ENCODE data around the gene GPATCH8.
A peak's percentile ranks its signal among the peaks of the same experiment; 100 is the strongest.
"Not testable (repeated sequence)": the region's sequence is repeated elsewhere in the genome, so short reads cannot be mapped to it uniquely, and the experiment has no call there.

The GPATCH8 gene

DNA sequence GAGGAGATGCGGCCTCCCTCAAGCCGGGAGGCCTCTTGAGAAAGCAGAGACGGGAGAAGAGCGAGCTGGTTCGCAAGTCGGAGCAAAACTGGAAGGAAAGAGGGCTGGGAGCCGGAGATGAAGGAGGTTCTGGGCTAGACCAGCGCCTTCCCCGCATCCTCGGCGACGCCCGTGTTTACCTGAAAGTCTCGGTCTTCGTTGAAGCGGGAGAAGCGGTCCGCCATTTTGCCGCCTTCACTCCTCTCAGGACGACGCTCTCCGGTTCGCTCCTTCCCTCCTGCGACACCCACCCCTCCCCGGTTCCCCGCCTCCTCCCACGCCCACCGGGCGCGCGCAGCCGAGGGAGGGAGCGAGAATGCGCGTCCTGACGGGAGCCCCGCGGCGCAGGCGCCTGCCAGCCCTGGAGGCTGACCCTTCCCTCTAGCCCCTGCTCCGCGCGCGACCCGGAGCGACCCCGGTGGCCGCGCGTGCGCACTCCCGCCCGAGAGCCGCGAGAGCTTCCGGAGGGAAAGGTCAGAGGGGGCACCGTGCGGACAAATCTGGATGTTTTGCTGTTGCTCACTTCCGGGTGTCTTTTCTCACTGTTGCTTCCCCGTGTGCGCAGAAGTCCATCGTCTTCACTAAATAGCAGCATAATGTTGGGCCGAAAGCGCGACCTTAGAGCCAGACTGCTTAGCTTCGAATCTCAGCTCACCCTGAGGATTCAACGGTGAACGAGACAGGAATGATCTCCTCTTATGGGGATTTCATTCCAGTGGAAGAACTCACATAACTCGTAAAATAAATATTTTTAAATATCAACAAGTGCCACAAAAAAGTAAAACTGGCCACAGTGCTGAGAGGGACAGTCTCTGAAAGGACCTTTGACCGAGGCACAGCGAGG lies at the start of gene GPATCH8:
TSS of gene GPATCH8 (minus strand) at position 260 of the 883 bp plus-strand sequence. CDS start at position 224, 36 bp downstream.
- peak; percentile 87 for DNase-seq (ENCODE audit: low read depth in 2 of 2)

DNA sequence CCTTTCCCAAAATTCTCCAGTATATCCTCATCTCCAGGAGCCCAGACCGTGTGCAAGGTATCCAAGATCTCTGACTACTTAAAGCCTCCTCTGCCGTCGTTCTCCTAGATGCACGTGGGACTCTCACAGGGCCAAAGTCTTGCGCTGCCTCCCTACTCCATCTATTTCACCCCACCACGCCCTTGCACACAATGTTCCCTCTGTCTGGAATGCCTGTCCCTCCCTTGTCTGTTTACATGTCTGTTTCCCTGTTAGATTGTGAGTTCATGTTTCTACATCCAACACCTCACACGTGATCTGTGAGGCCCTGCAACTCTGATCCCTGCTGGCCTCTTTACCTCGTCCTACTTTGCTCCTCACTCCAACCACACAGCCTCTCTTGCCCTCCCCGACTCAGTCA lies 49.2 kb upstream of the GPATCH8 start:
- no peak for DNase-seq (ENCODE audit: low read depth in 2 of 2)

DNA sequence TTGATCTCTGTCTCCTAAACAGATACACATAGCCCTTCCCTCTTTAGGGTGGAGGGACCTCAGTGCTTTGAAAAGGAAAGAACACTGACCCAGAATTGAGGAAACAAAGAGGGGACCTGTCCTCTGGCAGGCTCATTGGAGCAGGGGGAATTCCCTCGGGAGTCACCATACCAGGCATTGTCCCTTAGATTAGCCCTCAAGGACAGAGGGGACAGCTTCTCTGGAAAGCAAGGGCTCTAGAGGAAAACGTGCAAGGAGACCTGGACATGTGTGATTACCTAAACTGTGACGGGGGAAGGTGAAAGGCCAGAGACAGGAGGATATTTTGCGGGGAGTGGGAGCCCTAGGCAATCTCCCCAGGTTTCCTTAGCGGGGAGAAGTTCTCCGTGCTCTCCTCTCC lies 46.5 kb upstream of the GPATCH8 start:
- DNase-seq (ENCODE audit: low read depth in 2 of 2), result no peak

DNA sequence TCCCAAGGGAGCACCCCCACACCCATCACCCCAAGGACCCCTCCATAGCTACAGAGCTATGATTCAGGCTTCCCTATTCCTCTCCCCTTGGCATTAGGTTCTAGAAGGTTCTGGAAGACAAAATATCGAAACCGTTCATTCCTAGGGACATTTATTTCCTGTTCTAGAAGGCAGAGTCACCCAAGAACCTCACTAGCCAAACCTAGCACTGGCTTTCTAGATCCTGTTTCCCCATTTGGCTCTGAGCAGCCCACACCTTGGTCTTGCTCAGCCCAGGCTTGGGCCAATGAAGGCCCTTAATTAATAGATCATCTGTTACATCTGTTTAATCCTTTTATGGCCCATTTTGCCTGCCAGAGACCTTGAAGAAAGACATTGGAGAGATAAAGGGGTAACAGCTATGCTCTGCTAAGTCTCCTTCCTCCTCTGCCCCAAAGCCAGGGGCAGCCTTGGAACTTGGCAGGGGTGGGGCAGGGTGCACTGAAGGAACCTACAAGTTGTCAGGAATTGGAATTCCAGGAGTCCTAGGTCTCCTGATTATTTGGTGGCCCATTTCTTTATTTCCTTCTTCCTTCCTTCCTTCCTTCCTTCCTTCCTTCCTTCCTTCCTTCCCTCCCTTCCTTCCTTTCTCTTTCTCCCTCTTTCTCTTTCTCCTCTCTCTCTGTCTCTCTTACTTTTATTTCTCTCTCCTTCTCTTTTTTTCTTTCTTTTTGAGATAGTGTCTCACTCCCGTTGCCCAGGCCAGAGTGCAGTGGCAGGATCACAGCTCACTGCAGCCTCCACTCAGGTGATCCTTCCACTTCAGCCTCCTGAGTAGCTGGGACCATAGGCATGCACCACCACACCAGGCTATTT lies 45.4 kb upstream of the GPATCH8 start:
- no peak for DNase-seq (ENCODE audit: low read depth in 2 of 2)

DNA sequence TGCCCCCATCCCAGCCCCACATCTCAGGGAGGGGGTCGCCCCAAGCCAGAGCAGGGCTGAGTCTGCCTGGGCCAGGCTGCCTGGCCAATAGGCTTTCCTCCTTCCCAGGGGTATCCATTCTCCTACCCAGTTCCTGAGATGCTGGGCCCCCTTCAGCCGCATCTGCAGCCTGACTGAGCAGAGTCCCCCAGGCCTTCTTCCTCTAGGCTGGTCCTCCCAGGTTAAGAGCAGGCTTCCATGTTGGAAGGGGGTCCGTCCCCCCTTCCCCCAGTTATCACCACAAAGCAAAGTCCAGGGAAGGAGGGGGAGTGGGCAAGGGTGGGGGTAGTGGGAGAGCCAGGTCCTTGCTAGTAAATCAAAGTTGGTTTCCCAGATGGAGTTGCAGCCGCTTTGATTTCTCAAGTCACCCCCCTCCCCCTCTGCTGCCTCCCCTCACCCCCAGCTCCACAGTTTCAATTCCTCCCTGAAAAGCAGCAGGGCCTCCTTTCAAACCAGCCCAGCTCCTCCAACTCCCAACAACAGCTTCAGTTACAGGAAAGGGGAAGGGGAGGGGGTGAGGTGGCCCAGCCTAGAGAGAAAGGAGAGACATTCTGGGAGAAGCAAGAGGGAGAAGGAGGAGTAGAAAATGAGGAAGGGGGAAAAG lies 44.5 kb upstream of the GPATCH8 start:
- DNase-seq (ENCODE audit: low read depth in 2 of 2), result peak in 1 of 2 experiments; percentile 80

DNA sequence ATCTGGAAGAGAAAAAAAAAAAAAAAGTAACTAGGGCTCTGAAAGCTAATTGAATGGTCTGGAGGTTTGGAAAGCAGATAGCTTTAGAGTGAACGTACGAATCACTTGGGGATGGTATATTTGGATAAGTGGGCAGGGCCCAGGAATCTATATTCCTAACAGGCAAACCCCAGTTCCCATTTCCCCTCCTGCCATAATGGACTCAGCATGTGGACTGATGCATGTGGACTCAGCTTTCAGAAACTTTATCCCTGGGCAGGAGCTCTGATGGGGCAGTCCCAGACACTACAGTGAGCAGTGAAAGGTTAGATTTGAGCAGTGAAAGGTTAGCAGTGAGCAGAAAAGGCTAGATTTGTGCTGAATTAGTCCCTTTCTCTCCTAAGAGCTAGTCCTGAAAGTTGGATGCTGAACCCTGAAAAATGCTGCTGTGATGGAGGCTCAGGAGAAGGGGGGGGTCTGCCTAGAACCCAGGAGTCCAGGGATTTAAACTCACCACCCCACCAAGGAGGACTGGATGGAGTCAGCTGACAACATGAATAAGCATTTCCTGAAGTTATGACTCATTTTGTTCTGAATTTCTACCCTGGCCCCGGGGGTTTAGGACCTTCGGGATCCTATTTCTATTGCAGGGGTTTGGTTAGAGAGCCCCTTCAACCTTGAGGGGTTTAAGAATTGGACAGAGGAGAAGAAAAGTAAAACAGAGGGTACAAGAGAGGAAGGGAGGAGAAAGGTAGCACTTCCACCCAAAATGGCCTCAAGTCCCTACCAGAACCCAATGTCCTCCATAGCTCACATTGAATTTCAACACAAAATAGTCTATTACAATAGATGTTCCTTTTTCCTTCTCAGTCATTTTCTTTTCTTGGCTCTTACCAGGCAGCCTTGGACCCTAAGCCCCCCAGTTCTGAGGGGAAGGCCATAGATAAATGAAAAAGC lies 43.7 kb upstream of the GPATCH8 start:
- peak in 1 of 2 experiments; percentile 51 for DNase-seq (ENCODE audit: low read depth in 2 of 2)

DNA sequence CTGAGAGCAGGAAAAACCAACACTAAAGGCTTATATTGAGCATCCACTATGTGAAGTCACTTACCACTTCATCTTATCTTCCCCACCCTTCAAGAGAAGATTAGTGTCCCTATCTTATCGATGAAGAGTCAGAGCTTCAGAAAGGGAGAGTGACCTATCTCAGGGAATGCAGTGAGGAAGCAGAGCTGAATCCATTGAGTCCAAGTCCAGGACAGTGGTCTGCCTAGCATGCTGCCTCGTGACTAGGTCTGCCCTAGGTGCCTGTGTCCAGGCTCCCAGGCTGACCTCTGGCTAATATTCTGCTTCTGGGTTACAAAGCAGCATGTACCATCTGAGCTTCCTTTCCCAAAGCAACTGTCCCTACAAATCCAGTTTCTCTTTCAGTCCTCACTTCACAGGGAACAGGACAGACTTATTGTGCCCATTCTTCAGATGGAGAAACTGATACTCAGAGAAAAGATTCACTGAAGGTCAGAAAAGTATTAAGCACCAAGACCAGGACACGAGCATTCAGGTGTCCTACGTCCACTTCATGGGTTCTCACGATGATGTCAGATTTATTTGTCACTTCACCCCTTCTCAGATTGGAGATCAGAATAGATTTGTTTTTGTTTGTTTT lies 40.8 kb upstream of the GPATCH8 start:
- no peak for DNase-seq (ENCODE audit: low read depth in 2 of 2)

DNA sequence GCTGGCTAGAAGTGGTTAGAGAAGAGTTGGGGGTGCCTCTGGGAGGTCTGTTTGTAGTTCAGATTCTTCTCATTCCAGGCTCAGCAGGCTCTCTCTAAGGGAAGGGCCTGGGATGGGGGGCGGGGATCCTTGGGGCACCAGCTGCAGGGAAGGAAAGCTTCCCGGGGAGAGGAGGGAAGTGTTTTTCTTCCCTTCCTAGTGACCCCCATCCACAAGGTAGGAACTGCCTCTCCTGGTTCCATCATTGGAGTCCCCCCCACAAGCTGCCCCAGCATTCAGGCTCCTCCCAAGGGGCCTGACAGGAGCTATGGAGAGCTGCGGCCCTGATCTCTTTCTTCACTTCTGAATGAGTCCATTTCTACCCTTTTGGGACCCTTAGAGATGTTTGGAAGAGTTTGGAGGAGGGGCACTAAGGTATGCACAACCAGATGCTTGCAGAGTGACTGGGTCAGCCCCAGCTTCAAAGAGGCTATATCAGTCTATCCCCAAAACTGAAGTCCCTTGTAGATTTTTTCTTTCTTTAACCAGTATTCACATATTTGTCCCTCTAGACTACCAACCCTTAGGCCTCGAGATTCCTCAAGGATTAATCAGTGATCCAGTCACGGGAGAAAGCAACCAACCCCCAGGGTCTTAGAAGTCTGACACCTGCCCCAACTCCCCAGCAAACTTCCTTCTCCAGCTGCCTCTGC lies 40.2 kb upstream of the GPATCH8 start:
- peak; percentile 94 for DNase-seq (ENCODE audit: low read depth in 2 of 2)

DNA sequence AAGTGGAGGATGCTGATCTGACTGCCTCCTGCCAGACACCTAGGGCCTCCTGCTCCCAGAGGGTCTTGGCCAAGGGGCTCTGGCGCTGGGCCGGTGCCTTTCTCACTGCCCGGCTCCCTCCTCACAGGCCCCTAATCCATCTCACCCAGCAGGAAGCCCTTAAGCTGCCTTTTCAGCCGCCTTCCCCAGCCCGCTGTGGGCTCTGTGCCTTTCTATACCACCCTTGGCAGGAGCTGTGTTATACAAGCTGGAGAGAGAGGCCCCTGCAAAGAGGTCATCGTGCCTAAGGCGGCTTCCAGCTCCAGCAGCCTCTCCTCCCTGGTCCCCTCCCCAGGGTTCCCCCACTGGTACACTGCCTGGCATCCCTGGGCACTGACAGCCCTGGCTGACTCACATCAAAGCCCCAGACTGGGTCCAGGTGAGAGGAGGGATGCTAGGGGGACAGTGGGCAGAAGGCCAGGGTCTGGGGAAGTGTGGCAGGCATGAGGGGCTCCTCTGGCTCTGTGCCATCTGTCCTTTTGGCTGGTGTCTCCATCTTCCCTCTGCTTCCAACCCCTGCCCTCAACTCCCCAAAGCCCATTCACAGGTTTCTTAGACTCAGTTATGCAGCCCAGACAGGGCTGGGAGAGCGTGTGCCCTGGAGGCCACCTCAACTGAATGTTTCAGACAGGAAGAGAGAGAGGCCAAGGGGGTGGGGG lies 38.8 kb upstream of the GPATCH8 start:
- no peak for DNase-seq (ENCODE audit: low read depth in 2 of 2)

DNA sequence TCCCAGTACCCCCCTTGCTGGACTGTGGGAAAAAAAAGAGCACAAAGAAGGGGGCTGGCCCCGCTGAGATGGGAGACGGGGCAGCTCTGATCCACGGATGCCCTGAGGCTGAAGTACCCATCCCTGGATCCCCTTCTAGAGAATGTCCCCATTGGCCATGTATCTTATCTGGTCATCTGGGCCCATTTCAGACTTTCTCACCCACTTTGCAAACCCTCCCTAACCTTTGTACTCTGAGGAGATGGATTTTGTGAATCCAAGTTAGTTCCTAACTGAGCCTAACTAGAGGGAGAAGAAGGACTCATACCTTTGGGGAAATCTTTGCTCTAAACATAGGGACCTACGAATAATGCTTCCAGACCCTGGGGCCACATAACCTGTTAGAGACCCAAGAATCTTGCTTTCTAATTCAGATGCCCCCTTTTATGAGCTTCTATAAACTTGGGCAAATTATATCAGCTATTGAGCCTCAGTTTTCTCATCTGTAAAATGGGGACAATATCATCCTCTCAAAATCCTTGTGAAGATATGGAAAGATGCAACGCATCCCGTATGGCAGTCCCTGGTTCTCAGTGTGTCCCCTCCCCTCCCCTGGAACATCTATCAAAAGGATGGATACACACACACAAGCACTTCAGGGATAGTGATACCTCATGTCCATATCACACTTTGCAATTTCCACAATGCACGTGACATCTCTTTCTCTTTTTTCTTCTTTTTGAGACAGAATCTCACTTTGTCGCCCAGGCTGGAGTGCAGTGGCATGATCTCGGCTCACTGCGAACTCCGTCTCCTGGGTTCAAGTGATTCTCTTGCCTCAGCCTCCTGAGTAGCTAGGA lies 37.3 kb upstream of the GPATCH8 start:
- DNase-seq (ENCODE audit: low read depth in 2 of 2), result no peak

DNA sequence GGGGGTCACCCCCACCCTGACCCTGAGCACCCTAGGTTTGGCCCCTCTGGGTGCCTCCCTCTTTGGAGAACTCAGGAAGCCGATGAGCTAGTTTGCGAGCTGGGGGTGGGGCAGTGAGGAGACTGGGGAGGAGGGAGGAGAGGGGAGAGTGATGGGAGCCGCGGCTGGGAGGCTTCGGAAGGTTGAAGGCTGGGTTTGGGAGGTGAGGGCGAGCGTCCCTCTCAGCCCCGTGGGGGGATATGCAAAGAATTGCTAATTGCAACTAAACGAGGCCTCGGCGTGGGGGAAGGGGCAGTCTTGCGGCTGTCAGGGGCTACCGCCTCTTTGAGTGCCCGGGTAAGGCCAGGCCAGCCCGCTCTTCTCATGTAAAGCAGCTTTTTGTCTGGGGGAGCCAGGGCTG lies 36.5 kb upstream of the GPATCH8 start:
- DNase-seq (ENCODE audit: low read depth in 2 of 2), result no peak

DNA sequence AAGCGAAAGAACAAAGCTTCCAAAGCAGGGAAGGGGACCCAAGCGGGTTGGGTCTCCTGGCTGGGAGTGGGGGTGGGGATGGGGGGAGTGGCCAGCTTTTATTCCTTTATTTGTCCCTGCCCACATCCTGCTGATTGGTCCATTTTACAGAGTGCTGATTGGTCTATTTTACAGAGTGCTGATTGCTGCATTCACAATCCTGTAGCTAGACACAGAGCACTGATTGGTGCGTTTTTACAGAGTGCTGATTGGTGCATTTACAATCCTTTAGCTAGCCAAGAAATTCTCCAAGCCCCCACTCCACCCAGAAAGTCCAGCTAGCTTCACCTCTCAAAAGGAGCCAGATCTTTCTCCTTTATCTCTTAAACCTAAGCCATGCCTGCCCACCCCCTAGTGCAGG lies 34.7 kb upstream of the GPATCH8 start:
- DNase-seq (ENCODE audit: low read depth in 2 of 2), result not testable (repeated sequence)

DNA sequence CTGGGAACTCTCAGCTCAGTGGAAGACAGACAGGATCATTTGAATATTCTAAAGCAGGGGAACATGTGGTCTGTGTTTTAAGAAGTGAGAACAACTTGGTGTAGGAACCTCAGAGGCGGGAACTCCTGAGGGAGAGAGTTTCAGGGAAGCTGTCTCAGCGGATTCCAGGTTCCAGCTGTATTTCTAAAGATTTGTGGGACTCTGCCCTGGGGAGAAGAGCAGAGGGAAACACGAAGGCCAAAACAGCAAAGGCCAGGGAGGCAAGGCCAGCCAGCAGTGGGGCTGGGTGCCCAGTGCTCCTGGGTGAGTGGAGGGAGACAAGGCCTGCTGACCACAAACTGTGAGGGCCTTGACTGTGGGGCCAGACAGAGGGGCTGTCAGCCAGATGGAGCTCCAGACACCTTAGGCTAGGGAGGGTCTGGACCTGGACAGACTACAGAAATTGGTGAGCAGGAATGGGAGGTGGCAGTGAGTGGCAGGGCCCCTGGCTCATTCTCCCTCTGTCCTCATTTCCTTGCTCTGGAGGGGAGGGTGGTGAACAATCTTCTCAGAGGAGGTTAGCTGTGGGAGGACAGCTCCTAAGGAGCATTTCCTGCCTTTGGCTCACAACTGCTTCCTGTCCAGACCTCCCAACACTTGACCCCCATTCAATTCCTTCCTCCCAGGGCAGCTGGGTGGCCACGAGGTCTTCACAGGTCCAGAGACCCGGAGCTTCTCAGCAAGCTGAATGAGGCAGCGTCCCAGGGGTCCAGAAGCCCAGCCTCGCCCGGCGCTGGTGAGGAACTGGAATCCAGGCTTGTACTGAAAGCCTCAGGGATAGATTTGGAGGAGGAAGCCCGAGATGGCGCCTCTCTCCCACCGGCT lies 33.1 kb upstream of the GPATCH8 start:
- DNase-seq (ENCODE audit: low read depth in 2 of 2), result peak in 1 of 2 experiments; percentile 40

DNA sequence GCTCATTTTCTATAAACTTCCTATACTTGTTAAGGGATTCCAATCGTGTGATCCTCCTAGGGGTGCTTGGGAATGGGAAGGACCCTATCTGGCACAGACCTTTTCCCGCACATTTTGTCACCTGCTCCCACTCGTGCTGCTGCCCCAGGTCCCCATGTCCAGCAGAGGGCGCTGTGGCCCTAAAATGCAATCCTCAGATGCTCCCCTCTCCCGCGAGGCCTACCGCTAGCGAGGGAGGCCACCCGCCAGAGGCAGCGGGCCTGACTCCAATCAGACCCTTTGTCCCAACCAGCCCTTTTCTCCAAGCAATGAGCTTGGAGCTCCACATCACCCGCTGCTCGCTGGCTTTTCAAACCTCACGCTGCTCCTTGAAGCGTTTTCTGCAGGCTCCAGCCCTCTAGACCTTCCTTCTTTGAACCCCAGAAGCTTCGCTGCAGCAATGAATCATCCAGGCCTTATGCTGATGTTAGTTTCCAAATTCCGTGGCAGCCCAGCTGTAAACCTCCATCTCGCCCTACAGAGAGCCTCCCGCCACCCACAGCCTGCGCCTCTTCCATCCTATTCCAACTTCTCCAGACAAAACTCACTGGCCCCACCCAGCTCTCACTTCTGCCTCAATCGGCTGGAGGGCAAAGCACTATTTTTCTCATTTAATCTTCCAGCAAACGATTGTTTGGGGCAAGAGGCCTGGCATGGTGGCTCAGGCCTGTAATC lies 30.5 kb upstream of the GPATCH8 start:
- DNase-seq (ENCODE audit: low read depth in 2 of 2), result peak; percentile 84

DNA sequence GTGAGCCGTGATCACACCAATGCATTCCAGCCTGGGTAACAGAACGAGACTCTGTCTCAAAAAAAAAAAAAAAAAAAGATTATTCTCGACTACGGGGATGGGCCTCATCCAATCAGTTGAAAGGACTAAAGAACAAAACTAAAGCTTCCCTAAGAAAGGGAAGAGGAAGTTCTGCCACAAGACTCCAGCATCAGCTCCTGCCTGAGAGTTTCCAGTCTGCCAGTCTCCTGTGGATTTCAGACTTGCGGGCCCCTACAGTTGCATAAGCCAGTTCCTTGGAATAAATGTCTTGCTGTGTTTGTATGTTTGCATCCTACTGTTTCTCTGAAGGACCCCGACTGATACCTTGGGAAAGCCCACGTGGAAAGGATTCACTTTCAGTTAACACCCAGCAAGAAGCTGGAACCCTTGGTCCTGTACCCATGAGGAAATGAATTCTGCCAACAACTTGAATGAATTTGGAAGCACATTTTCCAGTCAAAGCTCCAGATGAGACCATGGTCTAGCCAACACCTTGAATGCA lies 27.8 kb upstream of the GPATCH8 start:
- no peak for DNase-seq (ENCODE audit: low read depth in 2 of 2)

DNA sequence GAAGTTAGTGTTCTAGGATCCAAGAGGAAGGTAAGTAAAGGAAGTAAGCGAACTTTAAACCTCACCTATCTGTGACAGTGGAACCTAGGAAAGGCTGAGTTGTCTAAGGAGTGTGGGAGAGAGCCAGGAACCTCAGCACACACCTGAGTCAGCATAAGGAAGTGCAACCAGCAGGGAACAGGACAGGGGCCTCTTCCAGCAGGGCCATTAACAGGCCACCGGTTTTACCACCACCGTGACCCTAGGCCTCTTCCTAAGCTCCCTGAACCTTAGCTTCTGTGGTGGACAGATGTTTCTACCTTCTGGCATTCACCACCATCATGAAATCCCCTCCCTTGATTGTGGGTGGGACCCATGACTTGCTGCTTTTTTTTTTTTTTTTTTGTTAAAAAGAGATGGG lies 26.7 kb upstream of the GPATCH8 start:
- no peak for DNase-seq (ENCODE audit: low read depth in 2 of 2)

DNA sequence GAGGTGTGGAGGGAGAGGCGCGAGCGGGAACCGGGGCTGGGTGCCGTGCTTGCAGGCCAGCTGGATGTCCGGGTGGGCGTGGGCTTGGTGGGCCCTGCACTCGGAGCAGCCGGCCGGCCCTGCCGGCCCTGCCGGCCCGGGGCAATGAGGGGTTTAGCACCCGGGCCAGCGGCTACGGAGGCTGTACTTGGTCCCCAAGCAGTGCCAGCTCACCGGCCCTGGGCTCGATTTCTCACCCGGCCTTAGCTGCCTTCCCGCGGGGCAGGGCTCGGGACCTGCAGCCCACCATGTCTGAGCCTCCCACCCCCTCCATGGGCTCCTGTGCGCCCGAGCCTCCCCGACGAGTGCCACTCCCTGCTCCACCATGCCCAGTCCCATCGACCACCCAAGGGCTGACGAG lies 24.7 kb upstream of the GPATCH8 start:
- DNase-seq (ENCODE audit: low read depth in 2 of 2), result no peak

Data from fibroblast of skin of left quadriceps (primary cell).